DOHH2 (cell line): Measurements from ENCODE around the gene RABGAP1.

Experiments
- H3F3A ChIP-seq: fragments of 200-600 bp; sonication (generic), shearing (Covaris generic); 2 replicates; pipeline ENCODE4 v1.6.0; 2016; ENCODE audit warnings: antibody characterized with exemption, mild to moderate bottlenecking; ENCODE audit not compliant: control insufficient read depth, insufficient read depth
- H3K27ac ChIP-seq: fragments of 200-600 bp; sonication (generic); 2 replicates; pipeline ENCODE4 v1.5.1; 2014; ENCODE audit warnings: low read depth, mild to moderate bottlenecking, low read length, moderate library complexity
- H3K27me3 ChIP-seq: fragments of 200-600 bp; sonication (generic); 2 replicates; pipeline ENCODE4 v1.6.1; 2014; ENCODE audit warnings: mild to moderate bottlenecking, low read length, mixed read lengths; ENCODE audit not compliant: control insufficient read depth
- H3K36me3 ChIP-seq: fragments of 200-600 bp; sonication (generic); 2 replicates; pipeline ENCODE4 v1.6.1; 2014; ENCODE audit warnings: mild to moderate bottlenecking, low read length, moderate library complexity, mixed read lengths; ENCODE audit not compliant: control insufficient read depth
- H3K4me1 ChIP-seq: fragments of 200-600 bp; sonication (generic); 2 replicates; pipeline ENCODE4 v1.6.1; 2014; ENCODE audit warnings: mild to moderate bottlenecking, low read length, mixed read lengths; ENCODE audit not compliant: control insufficient read depth
- H3K4me2 ChIP-seq: fragments of 200-600 bp; sonication (generic); 2 replicates; pipeline ENCODE4 v1.6.0; 2014; ENCODE audit warnings: mild to moderate bottlenecking, low read length, moderate library complexity
- H3K4me3 ChIP-seq: fragments of 200-600 bp; sonication (generic); 2 replicates; pipeline ENCODE4 v1.5.1; 2014; ENCODE audit warnings: mild to moderate bottlenecking, low read length, mixed read lengths
- H3K79me2 ChIP-seq: fragments of 200-600 bp; sonication (generic); 2 replicates; pipeline ENCODE4 v1.6.1; 2014; ENCODE audit warnings: mild to moderate bottlenecking, low read length, mixed read lengths; ENCODE audit not compliant: control insufficient read depth
- H3K9me2 ChIP-seq: fragments of 200-600 bp; sonication (generic); replicated peaks from 2 replicates; pipeline ENCODE4 v1.6.1; 2014; ENCODE audit warnings: mild to moderate bottlenecking, low read length, mixed read lengths; ENCODE audit not compliant: control insufficient read depth
- H3K9me3 ChIP-seq: fragments of 200-600 bp; sonication (generic); 2 replicates; pipeline ENCODE4 v1.6.1; 2014; ENCODE audit warnings: antibody characterized with exemption, low read length, mixed read lengths; ENCODE audit not compliant: control insufficient read depth, insufficient read depth
- H4K20me1 ChIP-seq: fragments of 200-600 bp; sonication (generic); 2 replicates; pipeline ENCODE4 v1.6.0; 2014; ENCODE audit warnings: low read depth, mild to moderate bottlenecking, antibody characterized with exemption, low read length, moderate library complexity; ENCODE audit not compliant: control insufficient read depth, insufficient read depth
- CTCF ChIP-seq: fragments of 200-600 bp; sonication (generic); IDR thresholded peaks from one replicate; pipeline ENCODE4 v1.5.1; 2014; ENCODE audit warnings: antibody characterized with exemption, mild to moderate bottlenecking, low read depth, low read length; ENCODE audit not compliant: poor library complexity, severe bottlenecking
- EZH2phosphoT487 ChIP-seq: fragments of 200-600 bp; sonication (generic); IDR thresholded peaks from 2 replicates; pipeline ENCODE4 v1.6.1; 2017; ENCODE audit warnings: borderline replicate concordance, mild to moderate bottlenecking, antibody characterized with exemption, low read length, moderate library complexity, mixed read lengths

The RABGAP1 gene

DNA sequence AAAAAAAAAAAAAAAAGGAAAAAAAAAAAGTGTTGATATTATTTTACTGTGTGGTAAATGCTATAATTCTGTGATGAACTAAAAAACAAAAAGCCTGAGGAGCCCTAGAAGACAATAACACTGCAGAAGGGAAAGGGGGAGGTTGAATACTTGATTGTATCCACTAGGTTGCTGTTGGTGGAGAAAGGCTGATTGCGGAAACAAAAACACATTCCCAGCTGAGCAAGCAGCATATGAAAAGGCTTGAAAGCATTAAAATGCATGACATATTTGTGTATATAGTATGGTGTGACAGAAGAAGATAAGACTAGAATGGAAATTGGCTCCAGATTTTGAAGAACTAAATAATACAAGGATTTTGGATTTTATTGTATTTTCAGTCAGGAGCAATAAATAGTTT is 8.9 kb downstream of the RABGAP1 start:
- H3K9me2 ChIP-seq, result no peaks in the 10 kb centered on the region
- TF ChIP-seq EZH2phosphoT487 (no peak), CTCF (no peak)
- H3K9me3 ChIP-seq, result no peaks in the 10 kb centered on the region
- no peaks in the 10 kb centered on the region for H3K27me3 ChIP-seq
- H4K20me1 ChIP-seq, result no peaks in the 10 kb centered on the region
- H3K79me2 ChIP-seq, result peaks cover 93% of the 10 kb centered on the region
- no peak overlapping the region for H3K4me2 ChIP-seq
- H3F3A ChIP-seq, result no peaks in the 10 kb centered on the region; the same call in 1 of the 2 replicates
- H3K27ac ChIP-seq, result no peak overlapping the region
- H3K4me1 ChIP-seq, result 0 out of 2 replicates have a peak, but pooled peaks cover 4% of the 10 kb centered on the region
- peaks cover 11% of the 10 kb centered on the region for H3K36me3 ChIP-seq
- no peak overlapping the region for H3K4me3 ChIP-seq

DNA sequence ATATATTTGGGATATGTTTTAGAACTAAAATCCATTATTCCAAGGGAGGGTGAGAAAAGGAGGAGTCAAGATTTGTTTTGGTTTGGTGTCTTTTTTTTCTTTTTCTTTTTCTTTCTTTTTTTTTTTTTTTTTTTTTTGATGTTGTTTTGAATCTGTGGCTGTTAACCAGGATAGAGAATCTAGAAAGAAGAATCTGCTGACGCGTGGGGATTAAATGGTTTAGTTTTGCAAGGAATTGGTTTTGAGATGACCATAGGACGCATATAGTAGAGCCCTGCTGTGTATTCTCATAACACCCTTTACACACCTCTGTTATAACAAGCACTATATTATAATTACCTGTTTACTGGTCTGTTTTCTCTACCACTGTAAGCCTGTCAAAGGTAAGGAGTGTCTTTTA is 9.4 kb downstream of the RABGAP1 start:
- Histone ChIP-seq H3K4me1 (0 out of 2 replicates have a peak, but pooled peaks cover 3% of the 10 kb centered on the region), H3K4me3 (no peak overlapping the region), H3K79me2 (peaks cover 93% of the 10 kb centered on the region), H3K9me3 (no peaks in the 10 kb centered on the region), H3K9me2 (no peaks in the 10 kb centered on the region), H3K27ac (no peak overlapping the region), H3K4me2 (no peak overlapping the region), H3K36me3 (peaks cover 9% of the 10 kb centered on the region), H3K27me3 (no peaks in the 10 kb centered on the region), H4K20me1 (no peaks in the 10 kb centered on the region), H3F3A (no peaks in the 10 kb centered on the region; the same call in 1 of the 2 replicates)
- TF ChIP-seq EZH2phosphoT487 (no peak), CTCF (no peak)

- H3K4me2 ChIP-seq, result no peak overlapping the region
- no peaks in the 10 kb centered on the region for H3K9me3 ChIP-seq
- H3K79me2 ChIP-seq, result peaks cover 93% of the 10 kb centered on the region
- H3F3A ChIP-seq, result no peaks in the 10 kb centered on the region; the same call in 1 of the 2 replicates
- H3K9me2 ChIP-seq, result no peaks in the 10 kb centered on the region
- no peak overlapping the region for H3K27ac ChIP-seq
- H3K27me3 ChIP-seq, result no peaks in the 10 kb centered on the region
- H4K20me1 ChIP-seq, result no peaks in the 10 kb centered on the region
- no peaks in the 10 kb centered on the region for H3K4me1 ChIP-seq
- H3K36me3 ChIP-seq, result peaks cover under 1% of the 10 kb centered on the region; the same call in 1 of the 2 replicates
- no peak overlapping the region for H3K4me3 ChIP-seq
- TF ChIP-seq EZH2phosphoT487 (no peak), CTCF (no peak)
Observed at GRCh38 chr9:122951056-122951455, 10.2 kb downstream of the RABGAP1 start.
